Activated CD8-positive, alpha-beta T cell treated with anti-CD3 and anti-CD28 coated beads for 36 hours (primary cell): Measurements from ENCODE around the gene SLC30A4. TPM values are rescaled to one million over a fixed set of nuclear protein-coding genes. Genes with fewer than 3 reads are reported as not detected.
A peak's percentile ranks its signal among the peaks of the same experiment; 100 is the strongest.

Experiments used
- ATAC-seq: fragments of 200-7000 bp; cut with Tn5 transposase; one replicate; pipeline ENCODE4 v1.10.0; 2021; ENCODE audit warnings: mild to moderate bottlenecking, moderate library complexity
- CTCF ChIA-PET: fragments of 350-600 bp; sonication (Branson Sonifier 250); formaldehyde crosslinking; loops from one replicate; lab custom pipeline; 2021; ENCODE audit warnings: antibody characterized with exemption; lab: Charles Lee
- POLR2A ChIA-PET: fragments of 350-600 bp; sonication (Branson Sonifier 250); formaldehyde crosslinking; loops from one replicate; lab custom pipeline; 2021; ENCODE audit warnings: antibody characterized with exemption; lab: Charles Lee
- DNase-seq: peaks from one replicate; pipeline ENCODE4 v3.0.0-alpha.2; 2020
- H3K27ac Mint-ChIP-seq: one replicate; pipeline ENCODE4 v1.8.0; 2021; ENCODE audit warnings: mild to moderate bottlenecking, mixed read lengths
- H3K27me3 Mint-ChIP-seq: one replicate; pipeline ENCODE4 v1.8.0; 2021; ENCODE audit warnings: mixed read lengths
- H3K36me3 Mint-ChIP-seq: one replicate; pipeline ENCODE4 v1.8.0; 2021; ENCODE audit warnings: low read depth, mixed read lengths
- H3K4me1 Mint-ChIP-seq: one replicate; pipeline ENCODE4 v1.8.0; 2021; ENCODE audit warnings: low read depth, mixed read lengths
- H3K4me3 Mint-ChIP-seq: one replicate; pipeline ENCODE4 v1.8.0; 2021; ENCODE audit warnings: mild to moderate bottlenecking, moderate library complexity, mixed read lengths
- H3K9me3 Mint-ChIP-seq: one replicate; pipeline ENCODE4 v1.8.0; 2021; ENCODE audit warnings: mixed read lengths
- CTCF ChIP-seq: fragments of 200-600 bp; IDR thresholded peaks from one replicate; pipeline ENCODE4 v1.8.0; 2022; ENCODE audit warnings: antibody characterized with exemption, mild to moderate bottlenecking
- intact Hi-C: fragments of 100-400 bp; cut with micrococcal nuclease; formaldehyde crosslinking; loops from one replicate; pipeline ENCODE4 v1.10.0; 2022
- total RNA-seq, 2 experiments: library from RNA; stranded (reverse); gene quantifications; one replicate each; pipeline ENCODE4 v1.2.3, GENCODE V29; 2021

SLC30A4 gene
- total RNA-seq, 2 experiments from 2014 or later, result 1.7 to 2.0 TPM

- no peak overlapping the region for H3K27ac Mint-ChIP-seq
- ChIA-PET CTCF (interaction anchor here (1.0 to 1.3 kb wide), 2 partner anchors 10 to 39 kb away, joined by 3 read pairs; no protein-coding TSS in a partner anchor), POLR2A (interaction anchor here (0.6 kb wide), 1 partner anchor 13 kb away, joined by 4 read pairs; no protein-coding TSS in a partner anchor)
- H3K36me3 Mint-ChIP-seq, result no peaks in the 10 kb centered on the region
- TF ChIP-seq CTCF, result no peak
- H3K9me3 Mint-ChIP-seq, result no peaks in the 10 kb centered on the region
- H3K4me1 Mint-ChIP-seq, result no peaks in the 10 kb centered on the region
- ATAC-seq (no peak), DNase-seq (no peak)
- no peak overlapping the region for H3K4me3 Mint-ChIP-seq
- H3K27me3 Mint-ChIP-seq, result peaks cover 21% of the 10 kb centered on the region
- intact Hi-C loops, result no loop called here
Measured at GRCh38 chr15:45469441-45469840, 53.1 kb downstream of the SLC30A4 start.

GRCh38 chr15:45469027-45469426 is 53.5 kb downstream of the SLC30A4 start:
- ATAC-seq, result no peak
- POLR2A ChIA-PET, result interaction anchor here (0.6 kb wide), 1 partner anchor 13 kb away, joined by 4 read pairs; no protein-coding TSS in a partner anchor
- intact Hi-C loops, result no loop called here
- no peak for TF ChIP-seq CTCF
- H3K36me3 Mint-ChIP-seq, result no peaks in the 10 kb centered on the region
- H3K27ac Mint-ChIP-seq, result no peak overlapping the region
- H3K9me3 Mint-ChIP-seq, result no peaks in the 10 kb centered on the region
- CTCF ChIA-PET, result interaction anchor here (1.0 to 1.4 kb wide), 5 partner anchors 10 to 145 kb away, joined by 3 to 6 read pairs (median 3); no protein-coding TSS in a partner anchor
- H3K4me1 Mint-ChIP-seq, result peaks cover 1% of the 10 kb centered on the region
- no peak overlapping the region for H3K4me3 Mint-ChIP-seq
- peaks cover 21% of the 10 kb centered on the region for H3K27me3 Mint-ChIP-seq
- no peak for DNase-seq

GRCh38 chr15:45468294-45468693 is 54.3 kb downstream of the SLC30A4 start:
- Mint-ChIP-seq H3K4me1 (peaks cover 2% of the 10 kb centered on the region), H3K9me3 (no peaks in the 10 kb centered on the region), H3K27me3 (peaks cover 21% of the 10 kb centered on the region), H3K4me3 (no peak overlapping the region), H3K27ac (no peak overlapping the region), H3K36me3 (no peaks in the 10 kb centered on the region)
- POLR2A ChIA-PET, result no interaction called here
- no peak for TF ChIP-seq CTCF
- no peak for DNase-seq
- no peak for ATAC-seq
- intact Hi-C loops, result no loop called here
- CTCF ChIA-PET, result interaction anchor here (1.0 to 1.4 kb wide), 4 partner anchors 9 to 146 kb away, joined by 3 to 6 read pairs (median 3); no protein-coding TSS in a partner anchor

GRCh38 chr15:45458746-45459403 is 63.7 kb downstream of the SLC30A4 start:
- H3K36me3 Mint-ChIP-seq, result no peaks in the 10 kb centered on the region
- ChIA-PET POLR2A (interaction anchor here (1.1 to 2.1 kb wide), 2 partner anchors 19 to 56 kb away, joined by 3 to 9 read pairs; a partner anchor contains a TSS), CTCF (interaction anchor here (0.6 to 7.1 kb wide), 30 partner anchors 10 to 296 kb away, joined by 3 to 159 read pairs (median 6); partner anchors contain the start of genes BLOC1S6 and SLC30A4)
- peaks cover 43% of the 10 kb centered on the region for H3K4me1 Mint-ChIP-seq
- no peaks in the 10 kb centered on the region for H3K27me3 Mint-ChIP-seq
- TF ChIP-seq CTCF, result peak; percentile 90
- H3K4me3 Mint-ChIP-seq, result peak overlapping the region; percentile 78
- ATAC-seq (no peak), DNase-seq (peak; percentile 89)
- H3K9me3 Mint-ChIP-seq, result no peaks in the 10 kb centered on the region
- no peak overlapping the region for H3K27ac Mint-ChIP-seq
- intact Hi-C loops, result loop anchor here (1.0 to 5.0 kb wide), 2 partner anchors 37 to 155 kb away; no protein-coding TSS in a partner anchor
